DMS53 treated with DMSO at 0.1 percent for 48 hours (cell line): ENCODE measurements around the gene ANGEL1.

Experiments
- DNase-seq: peaks from one replicate; lab custom pipeline; 2025; ENCODE audit not compliant: unreplicated experiment; lab: John Stamatoyannopoulos, UW

Gene ANGEL1

DNA sequence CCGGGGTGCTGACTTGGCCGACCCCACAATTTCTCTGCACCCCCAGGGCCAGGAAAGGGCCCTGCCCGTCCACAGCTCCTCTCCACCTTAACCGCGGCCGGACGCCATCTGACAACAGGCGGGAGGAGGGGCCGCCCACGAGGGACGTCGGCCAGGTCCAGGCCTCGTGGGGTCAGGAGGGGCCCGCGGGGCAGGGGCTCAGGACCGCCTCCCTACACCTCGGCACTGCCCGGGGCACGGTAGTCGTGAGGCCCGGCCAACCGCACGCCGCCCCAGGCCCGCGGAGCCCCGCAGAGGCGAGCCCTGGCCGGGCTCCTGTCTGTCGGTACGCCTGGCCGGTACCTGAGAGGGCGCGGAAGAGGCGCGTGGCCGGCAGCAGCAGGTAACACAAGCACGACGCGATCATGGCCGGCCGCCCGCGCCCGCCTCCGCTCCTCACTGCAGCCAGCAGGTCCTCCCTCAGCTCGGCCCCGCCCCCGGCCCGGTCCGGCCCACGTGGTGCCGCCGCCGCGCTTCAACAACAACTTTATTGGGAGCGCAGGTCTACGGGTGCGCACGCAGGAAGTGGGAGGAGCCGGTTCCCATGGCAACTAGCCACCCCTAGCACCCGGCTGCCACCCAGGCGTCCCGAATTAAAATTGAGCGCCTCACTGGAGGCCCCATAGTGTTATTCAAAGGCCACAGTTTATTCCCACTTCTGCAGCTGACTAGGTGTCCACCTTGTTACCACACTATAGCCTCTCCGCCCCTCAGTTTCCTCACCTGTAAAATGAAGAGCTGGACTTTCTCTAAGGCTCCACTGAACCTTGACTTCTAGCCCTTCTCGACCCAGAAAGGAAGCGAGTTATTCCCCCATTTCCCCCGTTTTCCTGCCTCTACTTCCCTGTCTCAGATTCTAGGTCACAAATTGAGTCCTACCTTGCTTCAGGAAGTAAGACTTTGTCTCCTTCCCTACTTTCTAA lies at the start of gene ANGEL1:
ANGEL1 (minus strand) TSS at position 461 of the 962 bp plus-strand sequence; CDS start at position 406, 55 bp downstream.
- peak; percentile 73 for DNase-seq

DNA sequence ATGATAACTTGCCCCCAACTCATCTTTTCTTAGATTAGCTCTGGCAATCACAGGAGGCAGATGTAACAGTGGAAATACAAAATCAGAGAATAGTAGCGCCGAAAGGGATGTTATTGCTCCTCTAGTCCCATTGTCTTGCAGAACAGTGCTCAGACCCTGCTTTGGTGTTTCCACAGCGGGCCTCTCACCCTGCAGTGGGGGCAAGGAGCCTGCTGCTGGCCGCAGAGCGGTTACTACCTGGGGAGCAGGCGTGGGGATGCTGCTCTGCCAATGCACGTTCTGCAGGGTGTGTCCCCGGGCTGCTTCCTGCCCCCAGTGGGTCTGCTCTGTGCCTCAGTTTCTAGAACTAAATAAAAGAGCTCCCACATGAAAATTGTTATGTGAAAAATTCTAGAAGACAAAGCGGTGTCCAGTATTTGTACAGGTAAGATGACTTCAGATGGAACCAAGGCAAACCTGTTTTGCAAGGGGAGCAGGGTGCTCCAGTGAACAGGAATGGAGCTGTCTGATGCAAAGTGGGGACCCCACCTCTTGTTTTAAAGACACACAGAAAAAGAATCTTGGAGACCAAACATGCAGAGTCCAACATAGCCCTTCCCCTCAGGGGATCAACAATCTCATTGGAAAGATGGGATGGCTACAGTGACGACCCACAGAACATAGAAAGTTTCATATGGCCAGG lies 49.0 kb upstream of the ANGEL1 start:
- no peak for DNase-seq

DNA sequence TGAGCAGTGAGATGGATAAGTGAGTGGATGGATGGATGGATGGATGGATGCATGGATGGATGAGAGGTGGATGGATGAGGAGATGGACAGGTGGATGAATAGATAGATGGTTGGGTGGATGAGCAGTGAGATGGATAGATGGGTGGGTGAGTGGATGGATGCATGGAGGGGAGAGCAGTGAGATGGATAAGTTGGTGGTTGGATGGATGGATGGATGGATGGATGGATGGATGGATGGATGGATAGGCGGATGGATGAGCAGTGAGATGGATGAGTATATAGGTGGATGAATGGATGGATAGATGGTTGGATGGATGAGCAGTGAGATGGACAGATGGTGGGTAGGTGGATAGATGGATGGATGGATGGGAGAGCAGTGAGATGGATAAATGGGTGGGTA lies 44.1 kb upstream of the ANGEL1 start:
- no peak for DNase-seq

- no peak for DNase-seq
Measured at GRCh38 chr14:76855066-76855465, 42.4 kb upstream of the ANGEL1 start.

DNA sequence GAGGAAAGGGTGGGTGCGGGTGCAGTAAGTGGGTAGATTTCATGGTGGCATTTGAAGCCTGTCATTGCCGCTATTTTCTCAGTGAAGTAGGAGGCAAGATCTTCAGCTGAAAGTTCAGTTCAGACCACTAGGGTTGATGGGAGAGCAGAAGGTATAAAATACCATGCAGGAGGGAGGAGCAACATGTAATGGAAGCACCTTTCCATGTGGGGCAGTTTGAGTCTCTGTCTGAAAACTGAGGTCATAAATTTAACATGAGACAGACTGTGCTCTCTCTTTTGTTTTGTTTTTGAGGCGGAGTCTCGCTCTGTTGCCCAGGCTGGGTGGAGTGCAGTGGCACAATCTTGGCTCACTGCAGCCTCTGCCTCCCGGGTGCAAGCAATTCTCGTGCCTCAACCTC lies 36.2 kb upstream of the ANGEL1 start:
- DNase-seq = no peak

- no peak for DNase-seq
Measured at GRCh38 chr14:76846331-76847047, 33.8 kb upstream of the ANGEL1 start.

DNA sequence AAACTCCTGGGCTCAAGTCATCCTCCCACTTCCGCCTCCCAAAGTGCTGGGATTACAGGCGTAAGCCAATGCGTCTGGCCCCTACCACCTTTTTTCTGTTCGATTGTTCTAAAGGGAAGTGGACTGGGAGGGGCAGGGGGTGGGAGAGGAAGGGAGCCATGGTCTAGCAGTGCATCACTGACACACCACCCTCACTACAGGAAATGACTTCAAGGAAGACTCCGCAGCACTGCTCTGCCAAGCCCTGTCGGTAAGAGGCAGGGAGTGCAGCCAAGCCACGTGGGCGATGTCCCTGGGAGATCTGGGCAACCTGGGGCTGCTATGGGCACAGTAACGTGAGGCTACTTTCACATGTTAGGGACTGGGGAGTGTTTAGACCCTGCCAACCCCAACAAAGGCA lies 31.5 kb upstream of the ANGEL1 start:
- no peak for DNase-seq

GRCh38 chr14:76842414-76842813 lies 29.7 kb upstream of the ANGEL1 start:
- DNase-seq = no peak

DNA sequence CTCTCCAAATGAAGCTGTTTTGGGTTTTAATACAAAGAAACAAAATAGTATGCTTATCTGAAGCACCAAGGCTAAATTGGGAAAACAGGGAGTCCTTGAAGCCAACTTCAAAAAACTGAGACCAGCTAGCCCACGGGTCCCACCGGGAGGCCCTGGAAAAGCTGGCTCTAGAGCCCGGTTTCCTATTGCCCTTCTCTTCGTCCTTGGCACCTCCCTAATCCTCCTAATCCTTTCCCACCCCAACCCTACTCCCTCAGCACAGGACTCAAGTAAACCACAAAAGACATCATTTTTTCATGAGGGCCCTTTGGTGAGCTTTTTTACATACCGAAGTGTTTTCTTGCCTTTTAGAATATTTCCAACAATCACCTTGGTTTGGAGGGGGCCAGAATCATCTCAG lies 24.8 kb upstream of the ANGEL1 start:
- DNase-seq = no peak

GRCh38 chr14:76836029-76836630 lies 23.4 kb upstream of the ANGEL1 start:
- no peak for DNase-seq

- DNase-seq = peak; percentile 8
Measured at GRCh38 chr14:76834241-76834661, 21.6 kb upstream of the ANGEL1 start.

- no peak for DNase-seq
Measured at GRCh38 chr14:76833011-76833410, 20.3 kb upstream of the ANGEL1 start.

- no peak for DNase-seq
Measured at GRCh38 chr14:76832503-76832988, 19.9 kb upstream of the ANGEL1 start.

DNA sequence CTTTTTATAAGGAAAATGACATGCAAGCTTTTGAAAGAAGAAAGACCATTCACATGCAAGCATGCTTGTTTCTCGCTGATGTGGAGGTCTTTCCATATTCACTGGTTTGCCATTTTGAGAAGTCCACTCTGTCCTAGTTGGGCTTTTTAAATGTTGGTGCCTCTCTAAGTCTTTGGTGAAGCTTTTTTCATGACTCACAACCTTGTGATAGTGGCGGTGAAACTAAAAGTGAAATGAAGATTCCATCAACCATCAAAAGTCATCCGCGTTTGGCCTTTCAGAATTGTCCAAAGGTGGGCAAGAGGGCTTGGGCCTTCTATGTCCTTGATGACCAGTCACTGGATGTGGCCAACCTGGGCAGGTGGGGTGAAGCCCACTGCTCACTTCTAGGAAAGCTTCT lies 17.9 kb upstream of the ANGEL1 start:
- DNase-seq = no peak

DNA sequence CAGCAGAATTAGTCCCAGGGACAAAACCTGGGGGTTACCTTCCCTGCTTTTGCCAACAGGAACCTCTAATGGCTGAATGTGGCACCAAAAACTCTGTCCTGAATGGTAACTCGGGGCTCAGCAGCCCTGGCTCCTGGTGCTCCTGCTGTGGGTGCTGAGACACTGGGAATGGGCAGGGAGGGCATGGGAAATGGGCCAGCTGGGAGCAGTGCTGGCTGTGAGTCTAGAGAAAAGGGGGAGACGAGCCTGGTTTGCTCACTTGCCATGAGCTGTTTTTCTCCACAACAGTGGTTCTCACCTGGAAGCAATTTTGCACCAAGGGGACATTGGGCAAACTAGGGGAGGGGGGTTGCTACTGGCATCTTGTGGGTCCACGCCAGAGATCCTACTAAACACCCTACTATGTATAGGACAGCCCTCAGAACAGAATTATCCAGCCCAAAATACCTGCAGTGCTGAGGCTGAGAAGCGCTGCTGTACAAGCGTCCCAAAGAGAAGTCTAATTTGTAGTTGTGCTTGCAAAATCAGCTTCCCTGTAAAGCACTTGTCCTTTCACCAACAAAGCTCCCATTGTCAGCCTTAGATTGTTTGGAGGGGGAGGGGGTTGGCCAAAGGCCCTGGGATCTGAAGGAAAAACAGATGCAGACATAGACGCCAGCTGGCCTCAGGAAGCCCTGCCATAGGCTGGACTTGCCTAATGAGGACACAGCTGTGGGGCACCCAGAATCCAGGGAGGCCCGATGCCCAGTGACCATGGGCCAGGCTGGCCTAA lies 17.2 kb upstream of the ANGEL1 start:
- no peak for DNase-seq

DNA sequence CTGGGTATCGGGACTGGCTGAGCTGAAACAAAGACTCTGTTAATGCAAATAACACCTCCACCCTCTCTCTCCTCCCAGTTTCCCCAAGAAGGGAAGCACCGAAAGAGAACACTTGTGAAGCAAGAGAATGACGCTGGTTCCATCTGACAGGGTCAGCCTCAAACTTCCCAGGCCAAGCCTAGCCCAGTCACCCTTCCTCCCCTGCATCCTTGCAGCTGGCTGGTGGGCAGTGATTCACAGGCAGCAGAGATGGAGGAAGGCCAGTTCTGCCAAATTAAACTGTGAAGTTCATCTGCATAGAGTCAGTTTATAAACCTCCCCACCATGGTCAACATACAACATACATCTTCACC lies 16.3 kb upstream of the ANGEL1 start:
- no peak for DNase-seq

DNA sequence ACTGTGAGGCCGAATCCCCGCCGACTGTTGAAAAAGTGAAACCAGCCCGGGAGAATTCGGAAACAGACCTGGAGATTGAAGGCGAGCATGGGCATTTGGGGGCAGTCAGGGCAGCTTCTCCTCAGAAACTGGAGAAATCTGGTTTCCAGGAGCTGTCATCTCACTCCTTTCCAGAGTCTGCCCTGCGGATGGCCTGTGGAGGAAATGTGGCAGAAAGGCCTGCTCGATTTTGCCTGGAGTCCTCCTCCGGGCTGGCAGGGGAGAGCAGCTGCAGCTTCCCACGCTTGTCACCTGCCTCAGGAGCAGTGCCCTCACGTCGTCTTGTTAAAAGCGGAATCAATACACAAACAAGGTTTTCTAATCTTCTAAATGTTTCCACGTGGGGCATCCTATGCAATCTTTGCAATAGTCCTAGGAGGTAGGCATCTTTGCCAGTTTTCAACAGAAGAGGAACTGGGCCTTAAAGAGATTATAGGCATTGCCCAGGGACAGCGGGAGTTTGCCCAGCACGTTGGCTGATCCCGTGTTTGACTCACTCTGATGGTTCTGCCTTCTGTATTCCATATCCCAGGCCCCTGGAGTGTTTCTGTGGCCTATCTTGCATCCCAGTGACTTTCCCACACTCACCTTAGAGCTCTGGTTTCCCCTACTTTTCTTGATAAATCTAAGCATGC lies 15.8 kb upstream of the ANGEL1 start:
- peak; percentile 2 for DNase-seq

DNA sequence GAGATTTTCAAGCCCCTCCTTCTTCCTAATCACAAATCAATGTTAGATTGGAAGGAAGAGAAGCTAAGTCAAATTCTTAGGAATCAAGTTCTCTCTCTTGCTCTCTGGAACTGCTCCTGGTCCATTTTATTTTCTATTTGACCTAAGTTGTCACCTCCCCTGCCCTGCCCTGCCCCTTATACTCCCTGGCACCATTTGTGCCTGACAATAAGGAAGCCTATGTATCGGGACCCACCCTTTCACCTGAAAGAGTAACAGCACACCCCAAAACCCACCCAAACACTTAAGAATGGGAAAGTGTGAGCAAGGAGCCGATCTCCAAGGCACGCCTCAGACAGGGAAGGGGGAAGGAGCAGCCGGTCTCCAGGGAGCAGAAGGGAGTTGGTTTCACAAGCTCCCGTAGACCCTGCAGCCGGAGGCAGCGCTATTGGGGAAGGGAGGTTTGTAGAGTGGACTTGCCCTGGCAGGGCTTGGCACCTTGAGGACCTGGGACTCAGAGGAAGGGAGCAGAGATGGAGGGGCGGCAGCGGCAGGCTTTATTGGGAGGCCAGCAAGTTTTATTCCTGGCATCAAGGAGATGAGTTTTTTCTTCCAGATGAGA lies 15.1 kb upstream of the ANGEL1 start:
- no peak for DNase-seq

DNA sequence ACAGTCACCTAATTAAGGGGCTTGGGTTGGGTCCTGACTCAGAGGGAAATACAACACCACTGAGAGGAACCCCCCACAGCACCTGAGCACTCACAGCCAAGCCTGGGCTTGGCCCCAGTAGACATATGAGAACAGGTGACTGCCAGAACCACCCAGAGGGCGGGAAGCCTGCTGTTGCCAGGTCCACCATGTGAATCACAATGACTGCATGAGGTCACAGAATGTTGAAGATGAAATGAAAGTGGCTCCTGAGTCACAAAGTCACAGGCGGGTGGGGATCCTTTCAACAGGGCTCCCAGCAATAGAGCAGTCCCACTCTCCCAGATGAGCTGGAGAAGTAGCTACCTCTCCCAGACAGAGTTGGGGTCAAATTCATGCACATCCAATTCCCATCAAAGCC lies 13.4 kb upstream of the ANGEL1 start, which contains the start of gene LRRC74A:
LRRC74A (plus strand) TSS at position 287 of the 400 bp plus-strand sequence. CDS start 290 bp downstream, outside the sequence.
- no peak for DNase-seq
